Activated B cell treated with CpG ODN at 0.5 μM for 24 hours (primary cell): ENCODE measurements around the gene KIF2A. TPM values are rescaled to one million over a fixed set of nuclear protein-coding genes. Genes with fewer than 3 reads are reported as not detected.

Experiments
- ATAC-seq: fragments of 200-7000 bp; cut with Tn5 transposase; one replicate; pipeline ENCODE4 v1.10.0; 2021; ENCODE audit warnings: low read depth, mild to moderate bottlenecking, moderate library complexity
- CTCF ChIA-PET: fragments of 350-600 bp; sonication (Branson Sonifier 250); formaldehyde crosslinking; loops from one replicate; lab custom pipeline; 2021; ENCODE audit warnings: antibody characterized with exemption; lab: Charles Lee
- POLR2A ChIA-PET: fragments of 350-600 bp; sonication (Branson Sonifier 250); formaldehyde crosslinking; loops from one replicate; lab custom pipeline; 2021; ENCODE audit warnings: antibody characterized with exemption; lab: Charles Lee
- DNase-seq: peaks from one replicate; pipeline ENCODE4 v3.0.0; 2022
- H3K27ac Mint-ChIP-seq: one replicate; pipeline ENCODE4 v1.8.0; 2020; ENCODE audit warnings: mixed read lengths
- H3K27me3 Mint-ChIP-seq: one replicate; pipeline ENCODE4 v1.8.0; 2021; ENCODE audit warnings: mixed read lengths
- H3K36me3 Mint-ChIP-seq: one replicate; pipeline ENCODE4 v1.8.0; 2021; ENCODE audit warnings: low read depth, mixed read lengths
- H3K4me1 Mint-ChIP-seq: one replicate; pipeline ENCODE4 v1.8.0; 2021; ENCODE audit warnings: mixed read lengths
- H3K4me3 Mint-ChIP-seq: one replicate; pipeline ENCODE4 v1.8.0; 2020; ENCODE audit warnings: mild to moderate bottlenecking, mixed read lengths
- H3K9me3 Mint-ChIP-seq: one replicate; pipeline ENCODE4 v1.8.0; 2020; ENCODE audit warnings: mixed read lengths
- intact Hi-C: fragments of 100-400 bp; cut with micrococcal nuclease; formaldehyde crosslinking; loops from one replicate; pipeline ENCODE4 v1.15.1; 2024
- total RNA-seq: library from RNA; stranded (reverse); gene quantifications from 2 replicates; pipeline ENCODE4 v1.2.3, GENCODE V29; 2022
- TF ChIP-seq, protein P1 (sequence below): fragments of 200-600 bp; IDR thresholded peaks from one replicate; pipeline ENCODE4 v1.8.0; 2022; ENCODE audit warnings: antibody characterized with exemption, mild to moderate bottlenecking

The KIF2A gene
- total RNA-seq, 1 donor from 2014 or later: 45.9 TPM

- peaks cover 68% of the 10 kb centered on the region for H3K4me1 Mint-ChIP-seq
- no peaks in the 10 kb centered on the region for H3K9me3 Mint-ChIP-seq
- no peaks in the 10 kb centered on the region for H3K27me3 Mint-ChIP-seq
- intact Hi-C loops: no loop called here
- H3K27ac Mint-ChIP-seq: no peak overlapping the region
- peaks cover 20% of the 10 kb centered on the region for H3K36me3 Mint-ChIP-seq
- ChIA-PET POLR2A (no interaction called here), CTCF (no interaction called here)
- H3K4me3 Mint-ChIP-seq: no peak overlapping the region
- TF ChIP-seq, protein P1, sequence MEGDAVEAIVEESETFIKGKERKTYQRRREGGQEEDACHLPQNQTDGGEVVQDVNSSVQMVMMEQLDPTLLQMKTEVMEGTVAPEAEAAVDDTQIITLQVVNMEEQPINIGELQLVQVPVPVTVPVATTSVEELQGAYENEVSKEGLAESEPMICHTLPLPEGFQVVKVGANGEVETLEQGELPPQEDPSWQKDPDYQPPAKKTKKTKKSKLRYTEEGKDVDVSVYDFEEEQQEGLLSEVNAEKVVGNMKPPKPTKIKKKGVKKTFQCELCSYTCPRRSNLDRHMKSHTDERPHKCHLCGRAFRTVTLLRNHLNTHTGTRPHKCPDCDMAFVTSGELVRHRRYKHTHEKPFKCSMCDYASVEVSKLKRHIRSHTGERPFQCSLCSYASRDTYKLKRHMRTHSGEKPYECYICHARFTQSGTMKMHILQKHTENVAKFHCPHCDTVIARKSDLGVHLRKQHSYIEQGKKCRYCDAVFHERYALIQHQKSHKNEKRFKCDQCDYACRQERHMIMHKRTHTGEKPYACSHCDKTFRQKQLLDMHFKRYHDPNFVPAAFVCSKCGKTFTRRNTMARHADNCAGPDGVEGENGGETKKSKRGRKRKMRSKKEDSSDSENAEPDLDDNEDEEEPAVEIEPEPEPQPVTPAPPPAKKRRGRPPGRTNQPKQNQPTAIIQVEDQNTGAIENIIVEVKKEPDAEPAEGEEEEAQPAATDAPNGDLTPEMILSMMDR: no peak
- DNase-seq (no peak), ATAC-seq (no peak)
Measured at GRCh38 chr5:62314213-62314830, 8.3 kb downstream of the KIF2A start.

DNA sequence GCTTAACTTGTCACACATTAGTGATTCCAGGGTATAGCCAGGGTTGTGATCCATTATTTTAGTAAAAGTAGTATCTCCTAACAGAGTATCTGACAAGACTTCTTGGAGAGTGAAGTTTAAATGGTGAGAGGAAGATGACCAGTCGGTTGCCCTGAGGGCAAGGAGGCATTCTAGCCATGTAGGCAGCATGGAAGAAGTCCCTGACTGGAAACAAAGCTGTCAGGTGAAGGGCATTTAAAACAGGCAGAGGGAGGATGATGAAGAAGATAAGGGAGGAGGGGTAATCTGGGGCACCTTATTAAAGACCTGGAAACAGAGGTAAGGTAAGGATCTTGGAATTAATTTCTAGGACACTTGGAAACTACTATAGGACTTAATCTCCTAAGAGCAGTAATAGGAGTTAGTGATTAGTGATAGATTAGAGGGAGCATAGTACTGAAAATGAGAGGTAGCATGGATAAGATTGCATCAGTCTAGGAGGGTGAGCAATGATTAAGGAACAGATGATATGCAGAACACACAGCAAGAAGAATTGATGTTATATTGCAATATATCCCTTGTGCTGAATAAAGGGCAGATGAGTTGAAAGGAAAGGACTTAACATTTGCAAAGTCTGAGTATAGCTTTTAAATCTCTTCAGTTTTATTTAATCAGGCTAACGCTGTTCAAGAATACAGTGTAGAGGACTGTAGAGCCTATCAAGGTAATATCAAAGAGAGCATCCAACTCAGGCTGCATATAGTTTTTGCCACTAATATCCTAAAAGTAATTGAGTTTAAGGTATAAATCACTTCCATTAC lies 9.6 kb downstream of the KIF2A start:
- no peaks in the 10 kb centered on the region for H3K27me3 Mint-ChIP-seq
- CTCF ChIA-PET: no interaction called here

DNA sequence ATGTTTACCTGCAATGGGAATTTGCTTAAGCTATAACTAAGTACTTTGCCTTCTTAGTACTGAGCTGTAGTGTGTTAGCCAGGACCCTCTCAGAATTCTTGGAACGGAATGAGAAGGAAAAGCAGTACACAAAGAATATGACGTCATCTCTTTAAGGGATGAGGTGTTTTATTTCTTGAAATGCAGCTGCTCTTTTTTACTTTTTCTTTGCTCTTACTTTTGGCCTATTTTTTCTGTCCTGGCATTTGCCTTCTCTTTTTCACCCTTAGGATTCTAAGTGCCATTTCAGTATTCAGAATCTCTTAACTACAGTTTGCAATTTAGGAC lies 10.1 kb downstream of the KIF2A start:
- intact Hi-C loops: no loop called here
- no peaks in the 10 kb centered on the region for H3K9me3 Mint-ChIP-seq
- ATAC-seq: no peak
- no peaks in the 10 kb centered on the region for H3K27me3 Mint-ChIP-seq
- ChIA-PET POLR2A (interaction anchor here (1.8 kb wide), 1 partner anchor 10 kb away, joined by 4 read pairs; the partner anchor contains the start of gene KIF2A), CTCF (no interaction called here)
- no peak overlapping the region for H3K4me3 Mint-ChIP-seq
- TF ChIP-seq, protein P1: no peak
- no peak overlapping the region for H3K27ac Mint-ChIP-seq
- H3K36me3 Mint-ChIP-seq: peaks cover 11% of the 10 kb centered on the region
- DNase-seq: no peak
- H3K4me1 Mint-ChIP-seq: peaks cover 63% of the 10 kb centered on the region

More for the DNA sequence above, 9.6 kb downstream of the KIF2A start:
- intact Hi-C loops: no loop called here
- ATAC-seq (no peak), DNase-seq (no peak)
- H3K4me1 Mint-ChIP-seq: peaks cover 66% of the 10 kb centered on the region
- TF ChIP-seq, protein P1: no peak
- peak overlapping the region; percentile 57 for H3K27ac Mint-ChIP-seq
- POLR2A ChIA-PET: interaction anchor here (1.8 kb wide), 1 partner anchor 10 kb away, joined by 4 read pairs; the partner anchor contains the start of gene KIF2A
- H3K4me3 Mint-ChIP-seq: no peak overlapping the region
- peaks cover 13% of the 10 kb centered on the region for H3K36me3 Mint-ChIP-seq
- no peaks in the 10 kb centered on the region for H3K9me3 Mint-ChIP-seq

DNA sequence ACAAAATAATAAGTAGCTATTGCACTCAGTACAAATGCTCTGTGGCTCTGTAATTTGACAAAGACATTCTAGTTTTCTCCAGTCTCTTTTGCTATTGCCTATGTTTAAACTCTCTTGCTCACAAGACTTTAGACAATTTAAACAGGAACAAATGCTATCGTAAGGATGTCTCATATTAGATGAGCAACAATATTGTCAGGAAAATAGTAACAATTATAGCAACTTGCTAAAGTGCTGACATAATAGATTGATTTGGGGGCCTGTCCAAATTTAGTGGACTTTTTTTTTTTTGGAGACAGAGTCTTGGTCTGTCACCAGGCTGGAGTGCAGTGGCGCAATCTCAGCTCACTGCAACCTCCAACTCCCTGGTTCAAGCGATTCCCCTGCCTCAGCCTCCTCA lies 11.8 kb downstream of the KIF2A start:
- H3K4me3 Mint-ChIP-seq: no peak overlapping the region
- intact Hi-C loops: no loop called here
- TF ChIP-seq, protein P1: no peak
- peaks cover 53% of the 10 kb centered on the region for H3K4me1 Mint-ChIP-seq
- peaks cover 25% of the 10 kb centered on the region for H3K36me3 Mint-ChIP-seq
- ATAC-seq (no peak), DNase-seq (no peak)
- POLR2A ChIA-PET: no interaction called here
- H3K27ac Mint-ChIP-seq: no peak overlapping the region
- no peaks in the 10 kb centered on the region for H3K27me3 Mint-ChIP-seq
- H3K9me3 Mint-ChIP-seq: no peaks in the 10 kb centered on the region
- CTCF ChIA-PET: no interaction called here

DNA sequence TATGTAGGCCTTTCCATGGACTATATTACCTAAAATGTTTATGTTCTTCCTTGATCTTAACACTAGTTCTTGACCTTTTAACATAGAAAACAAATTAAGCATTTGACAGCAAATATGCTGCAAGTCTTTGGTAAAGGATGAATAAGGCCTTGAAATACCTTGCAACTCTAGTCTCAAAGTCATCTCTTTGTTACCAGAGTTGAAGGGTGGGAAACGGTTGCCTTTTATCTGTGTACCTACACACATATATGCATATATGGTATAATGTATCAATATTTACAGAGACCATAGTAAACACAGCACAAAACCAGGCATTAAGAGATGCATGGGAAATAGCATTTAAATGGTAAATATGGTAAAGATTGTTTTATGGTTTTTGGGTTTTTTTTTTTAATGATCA lies 16.5 kb downstream of the KIF2A start:
- Mint-ChIP-seq H3K36me3 (peaks cover 29% of the 10 kb centered on the region), H3K4me1 (peaks cover 68% of the 10 kb centered on the region), H3K4me3 (no peak overlapping the region), H3K9me3 (no peaks in the 10 kb centered on the region), H3K27me3 (no peaks in the 10 kb centered on the region), H3K27ac (no peak overlapping the region)
- no peak for ATAC-seq
- ChIA-PET POLR2A (no interaction called here), CTCF (no interaction called here)
- TF ChIP-seq, protein P1: no peak
- DNase-seq: no peak
- intact Hi-C loops: no loop called here
